ENCODE results near the gene NAALADL2.

Gene NAALADL2

GRCh38 chr3:175489406-175489805 lies 630.3 kb downstream of the NAALADL2 start:
- TF ChIP-seq CTCF (IDR thresholded peaks at IDR 0.05): no peak

- TF ChIP-seq CTCF (IDR thresholded peaks at IDR 0.05): no peak
Observed at GRCh38 chr3:175493301-175493700, 634.2 kb downstream of the NAALADL2 start.

- TF ChIP-seq CTCF (IDR thresholded peaks at IDR 0.05): no peak
Observed at GRCh38 chr3:175495331-175495730, 636.2 kb downstream of the NAALADL2 start.

- TF ChIP-seq CTCF (IDR thresholded peaks at IDR 0.05): no peak
Observed at GRCh38 chr3:175502155-175502554, 643.0 kb downstream of the NAALADL2 start.

GRCh38 chr3:175511219-175511785 lies 652.2 kb downstream of the NAALADL2 start:
- no peak for TF ChIP-seq CTCF (IDR thresholded peaks at IDR 0.05)

GRCh38 chr3:175512700-175513099 lies 653.6 kb downstream of the NAALADL2 start:
- TF ChIP-seq CTCF (IDR thresholded peaks at IDR 0.05): no peak

- TF ChIP-seq CTCF (IDR thresholded peaks at IDR 0.05): no peak
Observed at GRCh38 chr3:175518459-175518858, 659.3 kb downstream of the NAALADL2 start.

GRCh38 chr3:175521406-175521805 lies 662.3 kb downstream of the NAALADL2 start:
- TF ChIP-seq CTCF (IDR thresholded peaks at IDR 0.05): no peak
